ENCODE data around the gene MS4A6E. TPM values are rescaled to one million over a fixed set of nuclear protein-coding genes. Genes with fewer than 3 reads are reported as not detected.
"Not testable (repeated sequence)": the region's sequence is repeated elsewhere in the genome, so short reads cannot be mapped to it uniquely, and the experiment has no call there.

The MS4A6E gene
- total RNA-seq, 1 donor: not detected

GRCh38 chr11:60363542-60364470 is 36.8 kb downstream of the MS4A6E start:
- H3K4me3 ChIP-seq (ENCODE audit: low read depth, low read length): no peak overlapping the region
- peak; percentile 57 for DNase-seq (ENCODE audit: low read depth)
- TF ChIP-seq, protein P1, sequence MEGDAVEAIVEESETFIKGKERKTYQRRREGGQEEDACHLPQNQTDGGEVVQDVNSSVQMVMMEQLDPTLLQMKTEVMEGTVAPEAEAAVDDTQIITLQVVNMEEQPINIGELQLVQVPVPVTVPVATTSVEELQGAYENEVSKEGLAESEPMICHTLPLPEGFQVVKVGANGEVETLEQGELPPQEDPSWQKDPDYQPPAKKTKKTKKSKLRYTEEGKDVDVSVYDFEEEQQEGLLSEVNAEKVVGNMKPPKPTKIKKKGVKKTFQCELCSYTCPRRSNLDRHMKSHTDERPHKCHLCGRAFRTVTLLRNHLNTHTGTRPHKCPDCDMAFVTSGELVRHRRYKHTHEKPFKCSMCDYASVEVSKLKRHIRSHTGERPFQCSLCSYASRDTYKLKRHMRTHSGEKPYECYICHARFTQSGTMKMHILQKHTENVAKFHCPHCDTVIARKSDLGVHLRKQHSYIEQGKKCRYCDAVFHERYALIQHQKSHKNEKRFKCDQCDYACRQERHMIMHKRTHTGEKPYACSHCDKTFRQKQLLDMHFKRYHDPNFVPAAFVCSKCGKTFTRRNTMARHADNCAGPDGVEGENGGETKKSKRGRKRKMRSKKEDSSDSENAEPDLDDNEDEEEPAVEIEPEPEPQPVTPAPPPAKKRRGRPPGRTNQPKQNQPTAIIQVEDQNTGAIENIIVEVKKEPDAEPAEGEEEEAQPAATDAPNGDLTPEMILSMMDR (IDR thresholded peaks at IDR 0.05; ENCODE audit: insufficient read depth, low read length): peak; percentile 67

GRCh38 chr11:60366262-60366904 is 39.3 kb downstream of the MS4A6E start:
- not testable (repeated sequence) for H3K4me3 ChIP-seq (ENCODE audit: low read depth, low read length); DNase-seq (ENCODE audit: low read depth)

GRCh38 chr11:60367009-60367408 is 40.0 kb downstream of the MS4A6E start:
- no peak overlapping the region for H3K4me3 ChIP-seq (ENCODE audit: low read depth, low read length)
- DNase-seq (ENCODE audit: low read depth): no peak
- TF ChIP-seq, protein P1 (IDR thresholded peaks at IDR 0.05; ENCODE audit: insufficient read depth, low read length): no peak

DNA sequence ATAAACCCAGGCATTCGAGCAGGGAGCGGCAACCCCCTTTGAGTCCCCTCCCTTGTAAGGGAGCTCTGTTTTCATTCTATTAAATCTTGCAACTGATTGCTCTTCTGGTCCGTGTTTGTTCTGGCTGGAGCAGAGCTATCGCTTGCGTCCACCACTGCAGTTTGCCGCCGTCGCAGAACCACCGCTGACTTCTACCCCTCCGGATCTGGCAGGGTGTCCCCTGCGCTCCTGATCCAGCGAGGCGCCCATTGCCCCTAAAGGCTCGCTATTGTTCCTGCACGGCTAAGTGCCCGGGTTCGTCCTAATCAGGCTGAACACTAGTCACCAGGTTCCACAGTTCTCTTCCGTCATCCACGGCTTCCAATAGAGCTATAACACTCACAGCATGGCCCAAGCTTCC is 40.8 kb downstream of the MS4A6E start:
- TF ChIP-seq, protein P1 (IDR thresholded peaks at IDR 0.05; ENCODE audit: insufficient read depth, low read length): no peak
- no peak overlapping the region for H3K4me3 ChIP-seq (ENCODE audit: low read depth, low read length)
- DNase-seq (ENCODE audit: low read depth): no peak

DNA sequence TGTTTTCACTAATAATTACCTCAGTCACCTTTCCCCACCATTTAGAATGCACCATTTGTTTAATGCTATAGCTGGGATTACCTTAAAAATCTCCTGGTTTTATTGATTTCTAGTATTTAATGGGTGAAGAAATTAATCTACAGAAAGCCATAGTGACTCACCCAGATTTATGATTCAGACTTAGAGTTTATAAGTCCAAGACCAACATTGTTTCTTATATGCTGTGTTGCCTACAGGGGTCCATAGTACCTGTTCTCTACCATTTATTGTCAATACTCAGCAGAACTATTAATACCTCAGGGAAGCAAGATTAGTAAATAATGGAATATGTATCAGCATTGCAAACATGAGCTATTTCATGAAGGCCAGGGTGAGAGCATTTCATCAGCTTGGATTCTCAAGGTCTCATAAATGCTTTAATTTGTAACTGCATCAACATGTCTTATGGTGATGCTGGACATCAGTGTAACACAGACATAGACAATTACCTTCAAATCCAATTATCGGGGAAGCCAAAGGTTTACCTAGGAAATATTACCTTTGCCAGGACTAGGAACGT is 43.3 kb downstream of the MS4A6E start:
- TF ChIP-seq, protein P1 (IDR thresholded peaks at IDR 0.05; ENCODE audit: insufficient read depth, low read length): no peak
- no peak for DNase-seq (ENCODE audit: low read depth)
- no peak overlapping the region for H3K4me3 ChIP-seq (ENCODE audit: low read depth, low read length)

DNA sequence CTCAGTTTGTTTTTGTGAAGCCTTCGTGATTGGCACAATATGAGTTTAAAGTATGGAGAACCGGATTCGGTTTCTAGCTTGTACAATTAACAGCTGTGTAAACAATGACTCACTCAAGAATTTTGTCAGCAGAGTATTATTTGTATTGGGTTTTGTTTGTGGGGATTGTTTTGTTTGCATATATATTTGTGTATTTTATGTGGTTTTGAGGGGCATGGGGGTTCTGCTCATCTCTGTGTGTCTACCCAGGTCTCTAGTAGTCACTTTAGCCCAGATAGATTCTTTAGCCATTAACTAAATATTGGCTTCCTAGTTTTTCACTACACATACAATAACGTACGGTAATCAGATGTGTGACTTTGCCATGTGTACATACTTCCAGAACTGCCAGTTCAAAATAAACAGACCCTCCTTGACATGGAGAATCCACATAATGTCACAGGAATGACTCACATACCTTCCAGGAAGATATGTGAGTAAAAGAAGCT is 43.8 kb downstream of the MS4A6E start:
- DNase-seq (ENCODE audit: low read depth): no peak
- TF ChIP-seq, protein P1 (IDR thresholded peaks at IDR 0.05; ENCODE audit: insufficient read depth, low read length): no peak
- H3K4me3 ChIP-seq (ENCODE audit: low read depth, low read length): no peak overlapping the region

DNA sequence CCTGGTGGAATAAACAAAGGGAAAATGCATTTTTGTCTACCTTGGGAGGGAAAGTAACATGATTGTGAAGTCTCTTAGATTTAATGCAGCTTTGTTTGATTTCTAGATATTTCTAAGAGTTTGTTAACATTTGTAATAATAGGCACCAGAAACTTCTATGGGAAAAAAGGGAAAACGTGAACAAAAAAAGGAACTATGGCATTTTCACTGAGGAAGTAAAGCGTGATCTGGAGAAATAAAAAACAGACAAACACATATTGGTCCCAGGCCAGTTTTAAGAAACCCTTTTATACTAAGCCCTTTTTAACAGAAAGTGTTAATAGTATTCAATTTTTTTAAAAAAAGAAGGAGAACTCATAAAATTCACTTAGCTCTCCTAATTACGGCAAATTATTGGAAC is 44.3 kb downstream of the MS4A6E start:
- TF ChIP-seq, protein P1 (IDR thresholded peaks at IDR 0.05; ENCODE audit: insufficient read depth, low read length): no peak
- no peak overlapping the region for H3K4me3 ChIP-seq (ENCODE audit: low read depth, low read length)

More for the DNA sequence above, 44.3 kb downstream of the MS4A6E start:
- DNase-seq (ENCODE audit: low read depth): no peak

Data from fibroblast of the aortic adventitia (primary cell).